ENCODE results near the gene SCN2B.

Gene SCN2B

GRCh38 chr11:118144301-118145268 is 31.9 kb downstream of the SCN2B start:
- no peaks in the 10 kb centered on the region for H3K79me2 ChIP-seq (ENCODE audit: insufficient read depth, low read length)
- H3K4me2 ChIP-seq (ENCODE audit: low read depth, low read length, poor library complexity, severe bottlenecking): peak overlapping the region; percentile 79

GRCh38 chr11:118143661-118144185 is 32.7 kb downstream of the SCN2B start:
- Histone ChIP-seq H2AFZ (ENCODE audit: low read length) (no peak overlapping the region), H3K4me1 (ENCODE audit: insufficient read depth, low read length, poor library complexity, severe bottlenecking) (no peaks in the 10 kb centered on the region), H3K27me3 (ENCODE audit: insufficient read depth, low read length, poor library complexity, severe bottlenecking) (no peaks in the 10 kb centered on the region), H3K79me2 (ENCODE audit: insufficient read depth, low read length) (no peaks in the 10 kb centered on the region), H3K36me3 (ENCODE audit: insufficient read depth, low read length) (no peaks in the 10 kb centered on the region), H3K4me3 (ENCODE audit: low read length, poor library complexity, severe bottlenecking) (no peak overlapping the region), H3K9me2 (replicated peaks; ENCODE audit: low read depth, low read length) (no peaks in the 10 kb centered on the region), H3K4me2 (ENCODE audit: low read depth, low read length, poor library complexity, severe bottlenecking) (no peak overlapping the region), H4K20me1 (ENCODE audit: insufficient read depth, low read length, poor library complexity, severe bottlenecking) (no peaks in the 10 kb centered on the region), H3F3A (ENCODE audit: low read depth) (no peaks in the 10 kb centered on the region), H3K9ac (ENCODE audit: low read depth, low read length, poor library complexity, severe bottlenecking) (no peak overlapping the region), H3K9me3 (ENCODE audit: insufficient read depth, low read depth, low read length) (no peaks in the 10 kb centered on the region)
- TF ChIP-seq CTCF (conservative IDR thresholded peaks at IDR 0.05; ENCODE audit: low read length) (no peak), EZH2phosphoT487 (IDR thresholded peaks at IDR 0.05; ENCODE audit: borderline replicate concordance) (no peak)

More at GRCh38 chr11:118144301-118145268, 31.9 kb downstream of the SCN2B start:
- Histone ChIP-seq H3K9ac (ENCODE audit: low read depth, low read length, poor library complexity, severe bottlenecking) (no peak overlapping the region), H3F3A (ENCODE audit: low read depth) (no peaks in the 10 kb centered on the region), H4K20me1 (ENCODE audit: insufficient read depth, low read length, poor library complexity, severe bottlenecking) (no peaks in the 10 kb centered on the region), H3K36me3 (ENCODE audit: insufficient read depth, low read length) (no peaks in the 10 kb centered on the region), H3K4me1 (ENCODE audit: insufficient read depth, low read length, poor library complexity, severe bottlenecking) (no peaks in the 10 kb centered on the region), H2AFZ (ENCODE audit: low read length) (no peak overlapping the region), H3K27me3 (ENCODE audit: insufficient read depth, low read length, poor library complexity, severe bottlenecking) (no peaks in the 10 kb centered on the region), H3K9me2 (replicated peaks; ENCODE audit: low read depth, low read length) (no peaks in the 10 kb centered on the region), H3K4me3 (ENCODE audit: low read length, poor library complexity, severe bottlenecking) (no peak overlapping the region), H3K9me3 (ENCODE audit: insufficient read depth, low read depth, low read length) (no peaks in the 10 kb centered on the region)
- TF ChIP-seq CTCF (conservative IDR thresholded peaks at IDR 0.05; ENCODE audit: low read length): no peak
- no peak for TF ChIP-seq EZH2phosphoT487 (IDR thresholded peaks at IDR 0.05; ENCODE audit: borderline replicate concordance)

- peak overlapping the region; percentile 49 for H3K4me3 ChIP-seq (ENCODE audit: low read length, poor library complexity, severe bottlenecking)
- no peaks in the 10 kb centered on the region for H3F3A ChIP-seq (ENCODE audit: low read depth)
- H3K4me2 ChIP-seq (ENCODE audit: low read depth, low read length, poor library complexity, severe bottlenecking): peak overlapping the region; percentile 40
- no peak overlapping the region for H3K9ac ChIP-seq (ENCODE audit: low read depth, low read length, poor library complexity, severe bottlenecking)
- H2AFZ ChIP-seq (ENCODE audit: low read length): peak overlapping the region; percentile 77
- no peaks in the 10 kb centered on the region for H3K27me3 ChIP-seq (ENCODE audit: insufficient read depth, low read length, poor library complexity, severe bottlenecking)
- H3K79me2 ChIP-seq (ENCODE audit: insufficient read depth, low read length): no peaks in the 10 kb centered on the region
- H3K9me2 ChIP-seq (replicated peaks; ENCODE audit: low read depth, low read length): no peaks in the 10 kb centered on the region
- H3K36me3 ChIP-seq (ENCODE audit: insufficient read depth, low read length): no peaks in the 10 kb centered on the region
- TF ChIP-seq CTCF (conservative IDR thresholded peaks at IDR 0.05; ENCODE audit: low read length) (no peak), EZH2phosphoT487 (IDR thresholded peaks at IDR 0.05; ENCODE audit: borderline replicate concordance) (no peak)
- H3K4me1 ChIP-seq (ENCODE audit: insufficient read depth, low read length, poor library complexity, severe bottlenecking): no peaks in the 10 kb centered on the region
- no peaks in the 10 kb centered on the region for H3K9me3 ChIP-seq (ENCODE audit: insufficient read depth, low read depth, low read length)
- no peaks in the 10 kb centered on the region for H4K20me1 ChIP-seq (ENCODE audit: insufficient read depth, low read length, poor library complexity, severe bottlenecking)
These were observed 33.6 kb downstream of the SCN2B start for GRCh38 chr11:118142809-118143208.

Data from Loucy (cell line).